ENCODE data around the gene SDK2.

DNA sequence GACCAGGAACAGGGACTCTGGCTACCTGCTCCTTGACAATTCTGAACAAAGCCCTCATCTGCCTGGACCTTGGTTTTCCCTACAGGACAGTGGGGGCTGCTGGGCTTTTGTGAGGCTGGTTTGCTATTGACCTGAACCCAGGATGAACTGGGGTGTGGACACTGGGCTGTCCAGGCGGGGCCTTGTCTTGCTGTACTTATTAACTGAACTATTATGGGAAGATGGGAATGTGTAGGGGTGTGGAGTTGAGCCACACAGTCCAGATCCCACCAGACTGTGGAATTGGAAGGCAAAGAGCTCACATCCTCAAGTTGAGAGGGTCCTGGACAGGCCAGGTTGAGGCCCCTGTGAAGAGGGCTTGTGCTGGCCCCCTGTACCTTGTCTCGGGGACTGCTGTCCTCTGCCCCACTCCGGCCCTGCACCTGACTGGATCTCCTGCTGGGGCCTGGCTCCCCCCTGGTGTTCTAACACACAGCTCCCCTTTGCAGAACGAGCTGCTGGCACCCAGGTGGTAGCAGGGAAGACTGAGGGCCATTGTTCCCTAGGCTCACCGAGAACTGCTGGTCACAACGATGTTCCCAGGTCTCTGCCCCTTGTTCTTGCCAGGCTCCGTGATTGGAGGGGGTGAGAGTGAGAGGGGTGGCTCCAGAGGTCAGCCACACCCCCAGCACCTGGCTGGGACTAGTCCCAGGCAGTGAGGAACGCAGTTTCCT lies 280.6 kb downstream of the SDK2 start:
- TF ChIP-seq CTCF (IDR thresholded peaks at IDR 0.05; ENCODE audit: poor library complexity) (no peak), EZH2phosphoT487 (IDR thresholded peaks at IDR 0.05; ENCODE audit: low read depth, severe bottlenecking, unreplicated experiment) (no peak)

All from hepatocyte (in vitro differentiated cells).